Measurements from ENCODE around the gene VPS51.

VPS51 gene

DNA sequence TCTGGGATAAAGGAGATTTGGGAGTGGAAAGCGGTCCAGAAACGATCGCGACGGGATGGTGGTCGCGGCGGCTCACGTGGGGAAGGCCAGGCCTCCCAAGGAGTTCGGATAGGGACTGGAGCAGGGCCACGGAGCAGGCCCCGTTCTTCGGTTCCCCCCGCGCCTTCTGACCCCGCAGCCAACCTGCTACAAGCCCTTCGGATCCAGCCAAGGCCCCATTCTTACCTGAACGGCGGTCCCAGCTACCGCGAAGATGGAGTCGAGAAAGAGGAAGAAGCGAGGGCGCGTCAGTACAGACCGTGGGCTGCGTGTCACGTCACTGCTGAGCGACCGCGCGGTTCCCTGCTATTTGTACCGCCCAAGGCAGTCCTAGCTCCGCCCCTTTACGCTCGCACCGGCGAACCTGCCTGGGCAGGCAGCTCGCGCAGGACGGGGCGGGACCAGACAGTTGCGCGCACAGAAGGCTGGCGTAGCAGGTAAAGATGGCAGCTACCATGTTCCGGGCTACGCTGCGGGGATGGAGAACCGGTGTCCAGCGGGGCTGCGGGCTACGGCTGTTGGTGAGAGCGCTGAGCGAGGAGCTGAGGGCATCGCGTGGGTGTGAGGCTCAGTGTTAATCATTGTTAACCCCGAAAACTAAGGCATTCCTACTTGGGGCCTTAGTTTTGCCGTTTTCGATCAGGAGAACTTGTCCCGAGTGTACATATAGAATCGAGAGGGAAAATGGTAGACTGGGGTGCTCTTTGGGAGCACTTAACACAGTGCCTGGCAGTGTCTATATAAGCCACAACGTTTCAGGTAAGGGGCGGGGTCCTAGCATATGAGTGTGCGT, 26.1 kb downstream of the VPS51 start, which contains the start of the genes FAU and MRPL49:
FAU (minus strand) TSS at position 270 of the 832 bp plus-strand sequence. CDS start 321 bp downstream, outside the sequence.
MRPL49 (plus strand) TSS at position 457 of the 832 bp plus-strand sequence; CDS start at position 483, 26 bp downstream.
- peak; percentile 99 for DNase-seq

- DNase-seq: no peak
Measured at GRCh38 chr11:65124480-65125196, 28.6 kb downstream of the VPS51 start.

DNA sequence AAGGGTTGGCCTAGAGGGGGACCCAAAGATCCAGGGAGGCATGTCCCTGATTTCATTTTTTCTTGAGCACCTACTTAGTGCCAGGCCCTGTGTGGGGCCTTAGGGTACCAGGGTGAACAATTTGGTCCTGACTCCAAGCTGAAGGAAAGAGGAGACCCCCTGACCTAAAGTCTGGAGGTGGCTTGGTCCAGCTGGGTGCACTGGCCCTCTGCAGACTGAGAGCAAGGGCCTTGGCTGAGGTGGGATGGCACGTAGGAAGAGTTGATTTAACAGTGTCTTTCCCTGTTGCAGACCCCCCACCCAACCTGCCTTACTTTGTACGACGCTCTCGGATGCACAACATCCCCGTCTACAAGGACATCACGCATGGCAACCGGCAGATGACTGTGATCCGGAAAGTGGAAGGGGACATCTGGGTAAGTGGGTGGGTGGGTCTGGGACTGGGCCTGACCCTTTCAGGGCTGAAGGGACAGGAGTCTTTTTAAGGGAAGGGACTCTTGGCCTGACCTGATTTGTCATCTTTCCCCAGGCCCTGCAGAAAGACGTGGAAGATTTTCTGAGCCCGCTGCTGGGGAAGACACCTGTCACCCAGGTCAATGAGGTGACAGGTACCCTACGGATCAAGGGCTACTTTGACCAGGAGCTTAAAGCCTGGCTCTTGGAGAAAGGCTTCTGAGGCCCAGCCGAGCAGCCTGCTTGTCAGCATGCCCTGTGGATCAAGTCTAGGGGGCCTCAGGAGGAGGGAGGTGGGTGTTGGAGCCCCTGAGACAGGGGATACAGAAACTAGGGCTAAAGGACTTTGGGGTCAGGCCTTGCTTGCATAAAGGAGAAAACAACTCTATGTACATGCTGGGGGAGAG, 29.4 kb downstream of the VPS51 start:
- no peak for DNase-seq

DNA sequence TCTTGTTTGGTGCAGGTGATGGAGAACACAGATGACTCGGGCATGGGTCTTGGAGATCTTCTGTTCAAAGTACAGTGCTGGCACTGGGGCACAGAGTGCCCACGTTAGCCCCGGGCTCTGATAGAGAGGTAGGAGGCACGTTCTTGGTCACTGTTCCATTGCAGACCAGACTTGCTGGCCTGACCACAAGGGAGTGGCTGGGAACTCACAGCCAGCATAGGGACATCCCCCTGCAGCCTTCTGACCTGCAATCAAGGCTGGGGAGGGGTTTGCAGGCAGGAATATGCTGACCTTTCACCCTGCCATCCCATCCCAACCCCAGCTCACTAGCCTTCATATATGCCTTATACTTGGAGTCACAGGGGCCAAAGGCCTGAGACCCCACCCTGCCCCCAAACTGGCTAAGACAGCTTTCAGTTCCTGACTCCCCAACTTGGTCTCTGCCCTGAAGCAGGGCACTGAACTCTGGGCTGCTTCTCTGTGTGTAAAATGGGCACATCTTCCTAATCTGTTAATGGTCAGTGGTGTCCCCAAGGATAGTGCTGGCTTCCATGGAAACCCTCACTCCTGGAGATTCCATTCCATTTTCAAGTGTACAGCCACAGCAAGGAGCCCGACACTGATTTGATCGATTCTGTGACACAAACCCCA, 30.7 kb downstream of the VPS51 start:
- DNase-seq: no peak

- DNase-seq: no peak
Measured at GRCh38 chr11:65127473-65128181, 31.6 kb downstream of the VPS51 start.

- DNase-seq: no peak
Measured at GRCh38 chr11:65128182-65129145, 32.5 kb downstream of the VPS51 start.

- no peak for DNase-seq
Measured at GRCh38 chr11:65129649-65130441, 33.8 kb downstream of the VPS51 start.

- no peak for DNase-seq
Measured at GRCh38 chr11:65130631-65131416, 34.8 kb downstream of the VPS51 start.

GRCh38 chr11:65131417-65131776, 35.4 kb downstream of the VPS51 start:
- DNase-seq: no peak

DNA sequence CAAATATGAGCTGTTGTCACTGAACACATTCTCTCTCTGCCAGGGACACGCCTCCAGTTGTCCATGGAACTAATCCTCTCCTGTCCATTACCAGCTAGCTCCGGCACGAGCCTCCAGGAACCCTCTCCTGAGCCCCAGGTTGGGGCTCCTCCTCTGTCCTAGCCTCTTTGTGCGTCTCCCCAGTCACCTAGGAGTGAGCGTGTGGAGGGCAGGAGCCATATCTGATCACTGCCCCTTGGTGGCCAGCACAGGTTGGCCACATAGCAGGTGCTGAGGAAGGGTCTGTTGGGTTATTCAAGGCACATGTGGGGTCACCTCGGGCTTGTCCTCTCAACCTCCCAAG, 35.9 kb downstream of the VPS51 start:
- DNase-seq: no peak

DNA sequence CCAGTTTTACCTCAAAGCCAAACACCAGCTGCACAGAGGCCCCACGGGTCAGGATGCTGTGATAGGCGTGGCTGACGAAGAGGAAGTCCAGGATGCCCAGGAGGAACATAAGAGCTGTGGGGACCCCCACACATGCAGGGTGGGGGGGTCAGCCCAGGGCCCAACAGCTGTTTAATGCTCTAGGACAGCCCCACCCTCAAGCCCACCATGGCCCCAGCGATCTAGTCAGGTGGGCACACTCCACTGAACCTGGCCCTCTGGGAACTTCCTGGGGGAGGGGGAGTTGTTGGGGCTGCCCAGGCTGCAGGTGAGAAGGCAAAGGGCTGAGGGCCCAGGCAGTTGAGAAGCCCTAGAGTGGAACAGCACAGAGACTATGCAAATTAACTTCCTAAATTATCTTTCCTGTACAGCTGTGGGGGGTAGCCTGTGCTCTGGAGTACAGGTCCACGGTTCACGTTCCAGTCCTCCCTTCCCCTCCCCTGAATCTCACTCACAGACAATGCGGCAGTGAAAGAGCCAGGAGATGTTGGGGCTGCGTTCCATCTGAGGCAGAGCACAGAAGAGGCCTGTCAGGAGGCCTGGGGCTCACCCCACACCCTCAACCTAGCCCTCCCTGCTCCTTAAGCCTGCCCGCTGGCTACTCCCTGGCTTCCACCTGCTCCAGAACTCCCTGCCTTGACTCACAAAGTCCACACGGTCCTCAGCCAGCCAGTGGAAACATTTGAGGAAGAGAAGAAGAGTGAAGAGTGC, 36.4 kb downstream of the VPS51 start:
- no peak for DNase-seq

DNA sequence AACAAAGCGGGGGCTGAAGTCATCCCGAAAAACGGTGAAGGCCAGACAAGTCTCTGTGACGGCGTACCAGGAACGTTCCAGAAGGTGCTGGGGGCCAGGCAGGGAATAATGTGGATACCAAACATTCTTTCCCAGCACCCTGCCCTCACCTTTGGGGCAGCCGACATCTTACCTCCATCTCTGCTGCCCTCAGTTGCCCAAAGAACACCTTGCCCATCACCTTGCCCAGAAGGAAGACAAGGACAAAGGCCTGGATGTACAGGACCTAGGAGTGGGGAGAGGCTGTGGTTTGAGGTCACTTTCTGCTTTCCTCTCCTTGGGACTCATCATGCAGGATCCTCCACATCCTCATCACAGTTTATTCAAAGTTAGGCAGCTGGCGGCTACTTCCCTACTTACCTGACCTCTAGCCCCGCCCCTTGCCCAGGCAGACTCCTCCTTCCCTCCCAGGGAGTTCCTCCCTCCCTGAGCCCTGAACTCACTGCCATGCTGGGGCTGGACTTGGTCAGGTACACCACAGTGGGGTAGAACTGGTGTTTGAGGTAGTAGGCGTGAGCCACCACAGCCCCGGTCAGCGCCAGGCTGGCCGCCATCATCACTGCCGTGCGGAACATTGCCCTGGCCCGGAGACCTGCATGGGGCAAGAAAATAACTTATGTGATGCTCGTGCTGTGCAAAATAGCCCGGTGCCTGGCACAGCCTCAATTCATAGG, 37.1 kb downstream of the VPS51 start:
- DNase-seq: peak; percentile 47

DNA sequence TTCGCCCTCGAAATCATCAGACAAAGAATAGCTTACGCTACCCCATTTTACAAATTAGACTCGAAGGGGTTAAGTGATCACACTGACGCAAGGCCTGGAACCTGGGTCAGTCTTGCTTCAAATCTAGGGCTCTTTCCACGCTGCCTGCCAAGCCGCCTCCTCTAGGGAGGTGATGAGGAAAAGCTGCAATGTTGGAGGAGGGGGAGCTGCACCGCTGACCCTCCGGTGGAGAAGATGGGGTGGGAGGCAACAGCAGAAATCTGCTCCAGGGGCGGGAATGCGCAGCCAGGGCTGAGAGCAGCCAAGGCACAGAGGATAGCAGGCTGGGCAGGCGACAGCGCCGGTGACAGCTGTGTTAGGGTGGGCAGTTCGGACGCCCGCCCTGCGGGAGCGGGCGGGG, 37.7 kb downstream of the VPS51 start:
- no peak for DNase-seq

GRCh38 chr11:65134240-65134951, 38.4 kb downstream of the VPS51 start, which contains the start of gene SYVN1:
Gene SYVN1, minus strand, starts transcription at chr11:65134519. Its CDS starts 918 bp downstream, at chr11:65133601.
- peak; percentile 88 for DNase-seq

DNA sequence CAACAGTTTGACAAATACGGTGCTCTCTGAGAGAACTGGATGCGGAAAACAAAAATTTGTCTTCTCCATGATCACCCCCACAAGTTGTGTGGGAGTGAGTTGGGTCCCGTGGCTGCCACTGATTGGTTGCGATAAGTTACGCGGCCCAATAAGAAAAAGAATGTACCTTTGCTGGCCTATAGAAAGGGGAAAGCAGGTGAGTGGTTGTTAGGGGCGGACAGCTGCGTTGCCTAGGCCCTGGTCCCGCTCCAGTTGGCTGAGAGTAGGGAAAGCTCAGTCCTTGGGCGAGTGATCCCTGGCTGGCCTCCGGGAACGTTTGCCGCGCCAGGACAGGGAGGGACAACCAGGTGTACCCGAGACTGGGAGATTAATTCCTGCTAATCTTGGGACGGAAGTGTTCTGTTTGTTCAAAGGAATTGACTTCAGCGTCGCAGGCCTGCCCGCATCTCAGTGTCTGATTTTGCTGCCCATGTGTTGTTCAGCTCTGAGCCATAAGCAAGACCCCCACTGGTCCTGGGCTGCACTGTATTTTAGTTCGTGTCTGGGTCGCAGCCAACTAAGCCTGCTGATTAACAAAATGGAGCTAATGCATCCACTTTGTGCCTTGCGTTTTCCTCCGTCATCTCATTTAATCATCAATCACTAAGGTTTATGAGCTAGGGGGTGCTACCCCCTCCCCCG, 39.1 kb downstream of the VPS51 start:
- DNase-seq: peak; percentile 75

DNA sequence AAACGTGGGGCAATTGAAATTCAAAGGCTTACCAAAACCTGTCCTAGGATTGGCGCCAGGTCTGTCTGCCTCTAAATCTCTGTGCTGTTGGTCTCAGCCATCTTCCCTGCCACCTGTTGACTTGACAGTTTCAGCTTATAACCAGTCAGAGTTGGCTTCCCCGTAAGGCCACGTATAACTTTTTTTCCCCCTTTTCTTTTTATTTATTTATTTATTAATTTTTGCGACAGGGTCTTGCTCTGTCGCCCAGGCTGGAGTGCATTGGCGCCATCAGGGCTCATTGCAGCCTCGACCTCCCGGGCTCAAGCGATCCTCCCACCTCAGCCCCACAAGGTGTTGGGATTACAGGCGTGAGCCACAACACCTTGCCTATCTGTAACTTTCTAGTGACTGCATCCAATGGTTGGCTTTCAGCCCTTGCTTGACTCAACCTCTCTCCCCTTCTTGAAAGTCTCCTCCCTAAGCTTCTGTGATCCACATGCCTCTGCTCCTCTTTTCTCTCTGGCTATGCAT, 39.7 kb downstream of the VPS51 start:
- no peak for DNase-seq
